Activated CD4-positive, CD25-positive, alpha-beta regulatory T cell treated with anti-CD3 and anti-CD28 coated beads, Interleukin-2, amount 50 U/mL, for 24 hours (primary cell): ENCODE results near the gene SMIM38.
"Not testable (repeated sequence)": the region's sequence is repeated elsewhere in the genome, so short reads cannot be mapped to it uniquely, and the experiment has no call there.

Source experiments
- ATAC-seq, 2 donors: fragments of 150-1000 bp; cut with Tn5 transposase; one replicate each; pipeline ENCODE4 v1.10.0; 2021; ENCODE audit warnings: mild to moderate bottlenecking in 1 of 2, moderate library complexity in 1 of 2

SMIM38 gene

GRCh38 chr11:69141742-69142141 lies 14.0 kb upstream of the SMIM38 start:
- no peak for ATAC-seq

DNA sequence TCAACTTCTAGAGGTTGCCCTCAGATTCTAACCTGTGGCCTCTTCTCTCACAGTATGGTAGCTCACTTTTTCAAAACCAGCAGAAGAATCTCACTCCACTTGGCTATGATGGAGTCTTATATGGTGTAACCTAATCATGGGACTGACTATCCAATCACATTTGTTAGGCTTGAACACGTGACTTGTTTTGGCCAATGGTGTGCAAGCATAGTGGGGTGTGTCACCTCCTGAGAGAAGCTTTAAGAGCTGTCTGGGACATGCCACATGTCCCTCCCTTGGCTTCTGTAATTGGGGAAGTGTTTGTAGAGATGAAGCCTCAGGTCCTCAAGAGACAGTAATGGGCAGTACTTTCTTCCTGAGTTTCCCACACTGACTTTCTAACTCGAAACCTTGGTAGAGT lies 12.8 kb upstream of the SMIM38 start:
- no peak for ATAC-seq

GRCh38 chr11:69144316-69145049 lies 11.3 kb upstream of the SMIM38 start:
- peak; percentile 67 to 80 for ATAC-seq

- no peak for ATAC-seq
Observed at GRCh38 chr11:69145050-69145380, 10.7 kb upstream of the SMIM38 start.

DNA sequence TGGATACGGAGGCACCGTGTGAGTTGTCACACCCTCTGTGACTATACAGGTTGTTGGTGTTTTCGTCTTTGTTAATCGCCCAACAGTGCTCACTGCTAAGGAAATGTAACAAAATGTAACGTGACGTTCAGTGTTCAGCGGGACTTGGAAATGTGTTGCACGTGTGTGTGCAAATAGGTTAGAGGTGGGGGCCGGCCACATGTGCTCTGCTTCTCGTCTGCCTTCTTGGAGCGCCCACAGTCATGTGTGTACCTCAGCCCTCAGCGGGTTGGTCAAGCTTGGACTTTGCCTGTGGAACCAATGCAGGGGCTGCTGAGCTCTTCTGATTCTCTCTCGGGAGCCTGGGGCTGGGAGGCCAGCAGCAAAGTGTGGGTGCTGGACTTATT lies 7.4 kb upstream of the SMIM38 start:
- ATAC-seq = no peak

DNA sequence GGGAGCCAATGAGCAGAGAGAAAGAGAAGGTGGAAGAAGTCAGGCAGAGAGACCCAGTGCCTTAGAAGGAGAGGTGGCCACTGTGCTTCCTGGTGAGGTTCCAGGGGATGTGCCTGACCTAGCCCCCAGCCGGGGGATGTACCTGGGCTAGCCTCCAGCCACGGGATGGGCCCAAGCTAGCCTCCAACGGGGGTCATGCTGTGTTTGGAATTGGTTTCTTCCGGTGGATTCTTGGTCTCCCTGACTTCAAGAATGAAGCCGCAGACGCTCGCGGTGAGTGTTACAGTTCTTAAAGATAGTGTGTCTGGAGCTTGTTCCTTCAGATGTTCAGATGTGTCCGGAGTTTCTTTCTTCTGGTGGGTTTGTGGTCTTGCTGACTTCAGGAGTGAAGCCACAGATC lies 6.9 kb upstream of the SMIM38 start:
- ATAC-seq = no peak

- not testable (repeated sequence) for ATAC-seq
Observed at GRCh38 chr11:69149338-69150045, 6.2 kb upstream of the SMIM38 start.

DNA sequence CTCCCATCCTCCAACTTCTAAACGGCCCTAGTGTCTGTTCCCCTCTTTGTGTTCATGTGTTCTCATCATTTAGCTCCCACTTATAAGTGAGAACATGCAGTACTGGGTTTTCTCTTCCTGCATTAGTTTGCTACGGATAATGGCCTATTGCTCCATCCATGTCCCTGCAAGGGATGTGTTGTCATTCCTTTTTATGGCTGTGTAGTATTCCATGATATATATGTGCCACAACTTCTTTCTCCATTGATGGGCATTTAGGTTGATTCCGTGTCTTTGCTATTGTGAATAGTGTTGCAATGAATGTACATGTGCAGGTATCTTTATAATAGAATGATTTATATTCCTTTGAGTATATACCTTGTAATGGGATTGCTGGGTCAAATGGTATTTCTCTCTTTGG lies 5.6 kb upstream of the SMIM38 start:
- no peak for ATAC-seq

- no peak for ATAC-seq
Observed at GRCh38 chr11:69151836-69152235, 3.9 kb upstream of the SMIM38 start.

- ATAC-seq = no peak
Observed at GRCh38 chr11:69152733-69153421, 2.9 kb upstream of the SMIM38 start.

DNA sequence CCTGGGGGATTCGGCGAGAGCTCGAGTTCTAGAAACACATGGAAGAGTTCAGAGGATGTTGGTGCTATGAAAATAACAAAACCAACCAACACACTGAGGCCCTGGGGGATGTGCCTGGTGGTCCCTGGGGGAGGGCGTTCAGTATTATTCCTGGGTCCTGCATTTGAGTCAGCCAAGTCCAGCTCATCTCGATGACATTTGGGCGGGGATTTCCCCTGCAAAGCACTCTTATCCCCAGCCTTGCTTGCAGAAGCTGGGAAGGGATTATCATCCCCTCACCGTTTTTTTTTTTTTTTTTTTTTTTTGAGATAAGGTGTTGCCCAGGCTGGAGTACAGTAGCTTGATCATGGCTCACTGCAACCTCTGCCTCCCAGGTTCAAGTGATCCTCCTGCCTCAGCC lies 2.1 kb upstream of the SMIM38 start:
- no peak for ATAC-seq

DNA sequence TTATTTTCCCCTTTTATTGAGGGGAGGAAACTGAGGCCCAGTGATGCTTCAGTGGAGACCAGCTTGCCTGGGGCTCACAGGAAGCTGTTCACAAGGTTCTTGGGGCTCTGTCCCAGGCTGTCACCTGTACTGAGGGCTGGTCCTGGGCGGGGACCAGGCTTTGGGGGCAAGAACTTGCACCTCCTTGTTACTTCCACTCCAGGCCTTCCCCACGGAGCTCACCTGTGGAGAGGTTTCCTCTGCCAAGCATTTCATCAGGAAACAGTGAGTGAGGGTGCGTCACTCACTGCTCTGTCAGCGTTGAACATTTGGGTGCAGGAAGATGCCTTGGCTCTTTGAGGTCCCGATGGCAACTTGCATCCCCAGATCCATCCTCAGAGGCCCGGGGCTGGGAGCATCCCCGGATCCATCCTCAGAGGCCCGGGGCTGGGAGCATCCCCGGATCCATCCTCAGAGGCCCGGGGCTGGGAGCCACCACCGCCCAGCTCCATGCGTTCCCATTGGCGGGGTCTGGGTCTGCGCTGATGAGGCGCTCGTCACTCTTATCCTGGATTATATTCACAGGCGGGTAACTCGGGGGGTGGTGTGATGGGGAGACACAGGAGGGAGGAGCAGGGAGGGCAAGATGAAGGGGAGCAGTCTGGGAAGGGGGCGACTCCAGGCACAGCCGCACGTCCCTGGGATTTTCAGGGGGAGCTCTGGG lies 1.4 kb upstream of the SMIM38 start:
- ATAC-seq = no peak

- no peak for ATAC-seq
Observed at GRCh38 chr11:69154938-69155301, 815 bp upstream of the SMIM38 start.

GRCh38 chr11:69156235-69156639 lies 502 bp downstream of the SMIM38 start:
- ATAC-seq = no peak

DNA sequence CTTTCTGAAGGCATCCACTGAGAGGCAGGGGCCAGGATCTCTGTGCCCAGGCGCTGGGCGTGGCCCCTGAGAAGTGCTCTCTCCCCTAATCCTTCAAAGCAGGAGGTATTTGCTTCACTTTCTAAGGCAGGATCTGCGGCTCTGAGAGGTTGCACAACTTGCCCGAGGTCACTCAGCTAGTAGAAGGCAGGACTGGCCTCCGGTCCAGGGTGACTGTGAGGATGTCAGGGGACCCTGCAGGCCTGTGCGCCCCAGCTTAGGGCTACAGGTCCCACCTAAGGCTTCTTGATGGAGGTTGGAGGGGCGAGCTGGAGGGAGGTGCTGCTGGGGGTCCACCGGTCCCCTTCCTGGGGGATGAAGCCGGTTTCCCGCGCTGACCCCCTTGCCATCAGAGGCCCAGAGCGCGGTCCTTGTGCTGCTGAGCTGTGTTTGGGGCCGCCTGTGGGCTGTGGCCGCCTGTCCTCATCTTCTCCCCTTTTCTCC lies 979 bp downstream of the SMIM38 start:
- no peak for ATAC-seq

DNA sequence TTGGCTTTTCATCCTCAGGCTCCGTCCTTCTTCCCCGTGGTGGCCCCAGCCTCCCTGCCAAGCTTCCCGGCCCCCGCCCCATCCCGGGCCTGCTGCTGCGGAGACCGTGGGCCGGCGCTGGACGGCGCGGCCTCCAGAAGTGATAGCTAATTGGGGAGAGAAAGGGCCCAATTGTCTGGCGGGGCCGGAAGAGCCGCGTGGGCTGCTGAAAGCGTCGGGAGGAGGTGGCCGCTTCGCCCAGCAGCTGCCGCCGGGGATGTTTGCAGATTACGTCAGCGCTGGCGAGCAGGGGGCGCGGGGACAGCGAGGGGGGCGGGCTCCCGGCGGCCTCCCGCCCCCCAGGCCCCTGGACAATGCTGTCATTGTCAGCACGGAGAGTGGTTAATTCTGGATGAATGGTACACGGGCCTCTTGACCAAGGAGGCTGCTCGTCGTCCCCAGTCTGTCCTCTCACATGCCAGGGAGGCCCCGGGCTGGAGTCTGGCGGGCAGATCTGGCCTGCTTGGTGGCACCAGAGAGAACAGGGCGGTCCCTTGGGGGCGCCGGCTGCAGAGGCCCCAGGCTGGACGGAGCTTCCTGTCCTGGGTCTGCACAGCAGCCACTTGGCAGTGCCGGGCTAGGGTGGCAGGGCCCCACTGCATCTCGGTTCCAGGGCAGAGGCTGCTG lies 1.6 kb downstream of the SMIM38 start:
- ATAC-seq = peak in 1 of 2 donors; percentile 25

- no peak for ATAC-seq
Observed at GRCh38 chr11:69157822-69158231, 2.1 kb downstream of the SMIM38 start.

DNA sequence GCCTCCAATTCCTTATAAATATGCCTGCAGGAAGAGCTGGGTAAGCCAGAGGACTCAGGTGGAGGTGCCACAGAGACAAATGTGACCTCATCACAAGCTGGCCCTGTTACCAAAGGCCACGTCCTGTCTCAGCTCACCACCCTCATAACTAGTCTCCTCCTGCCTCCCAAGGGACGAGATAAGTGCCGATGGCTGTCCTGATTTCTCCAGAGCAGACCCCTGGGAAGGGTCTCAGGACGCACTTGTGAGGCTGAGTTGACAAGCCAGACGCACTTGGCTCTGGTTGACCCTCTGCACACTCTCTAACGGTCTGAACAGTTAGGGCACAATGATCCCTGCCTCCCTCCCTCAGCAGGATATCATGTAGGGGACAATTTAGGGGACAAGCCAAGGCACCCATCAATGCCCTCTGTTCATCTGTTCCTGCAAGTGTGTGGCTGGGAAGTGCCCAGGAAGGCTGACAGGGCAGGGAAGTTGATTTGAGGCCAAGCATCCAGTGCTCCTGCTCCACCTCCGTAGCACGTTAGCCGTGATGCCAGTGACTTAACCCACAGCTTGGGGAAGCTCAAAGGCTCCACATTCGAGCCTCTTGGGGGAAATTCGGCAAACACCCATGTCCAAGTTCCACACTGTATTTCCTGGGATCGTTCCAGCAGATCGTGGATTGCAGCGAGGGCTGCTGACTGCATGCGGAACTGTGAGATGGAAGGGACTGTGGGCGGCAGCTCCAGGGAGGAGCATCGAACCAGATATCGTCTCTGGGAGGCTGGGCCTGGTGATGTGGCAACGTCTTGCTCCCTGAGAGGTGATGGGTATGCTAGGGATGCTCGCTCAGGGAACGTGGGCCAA lies 2.8 kb downstream of the SMIM38 start:
- no peak for ATAC-seq

DNA sequence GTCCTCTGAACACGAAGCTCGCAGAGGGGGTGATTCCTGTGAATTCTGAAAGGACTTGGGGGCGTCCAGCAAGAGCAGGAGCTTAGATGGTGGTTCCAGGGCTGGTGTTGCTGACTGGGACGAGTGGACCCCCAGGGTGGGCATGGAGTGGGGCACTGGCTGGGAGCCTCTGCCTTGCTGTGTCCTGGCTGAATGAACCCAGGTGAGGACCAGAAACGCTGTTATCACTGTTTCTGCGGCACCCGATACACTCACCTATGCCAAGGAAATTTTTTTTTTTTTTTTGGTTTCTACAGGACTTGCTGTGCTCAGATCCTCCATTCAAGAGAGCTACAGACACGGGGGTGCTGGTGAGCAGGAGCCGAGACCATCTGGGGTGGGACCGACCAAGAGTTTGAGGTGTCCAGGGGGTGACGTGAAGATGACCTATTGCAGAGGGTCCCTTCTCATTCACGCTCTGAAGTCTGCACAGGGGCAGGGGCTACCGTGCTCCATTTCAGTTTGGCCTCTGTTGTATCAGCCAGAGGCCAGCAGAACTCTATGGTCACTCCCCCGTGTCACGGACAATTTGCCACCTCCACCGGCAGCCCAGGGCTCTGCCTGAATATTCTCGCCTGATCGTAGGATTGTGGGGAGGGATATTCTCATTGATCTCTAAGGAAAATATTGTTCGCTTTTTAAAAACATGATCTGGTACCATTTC lies 3.6 kb downstream of the SMIM38 start:
- no peak for ATAC-seq

- no peak for ATAC-seq
Observed at GRCh38 chr11:69160296-69161116, 4.8 kb downstream of the SMIM38 start.
